Activated T-cell treated with anti-CD3 and anti-CD28 coated beads, Interleukin-2, amount 50 U/mL, for 4 hours (primary cell): ENCODE measurements around the gene CABP4. TPM values are rescaled to one million over a fixed set of nuclear protein-coding genes. Genes with fewer than 3 reads are reported as not detected.
A peak's percentile ranks its signal among the peaks of the same experiment; 100 is the strongest.

Experiments
- ATAC-seq, 2 donors: fragments of 200-7000 bp; cut with Tn5 transposase; one replicate each; pipeline ENCODE4 v1.10.0; 2021
- DNase-seq: peaks from one replicate; pipeline ENCODE4 v3.0.0-alpha.2; 2020
- H3K27me3 Mint-ChIP-seq: one replicate; pipeline ENCODE4 v1.8.0; 2021; ENCODE audit warnings: low read depth, mixed read lengths
- H3K36me3 Mint-ChIP-seq: one replicate; pipeline ENCODE4 v1.8.0; 2022; ENCODE audit warnings: mixed read lengths; ENCODE audit not compliant: insufficient read depth
- H3K4me1 Mint-ChIP-seq: one replicate; pipeline ENCODE4 v1.8.0; 2021; ENCODE audit warnings: low read depth, mixed read lengths
- H3K4me3 Mint-ChIP-seq: one replicate; pipeline ENCODE4 v1.8.0; 2021; ENCODE audit warnings: mild to moderate bottlenecking, moderate library complexity, mixed read lengths
- H3K9me3 Mint-ChIP-seq: one replicate; pipeline ENCODE4 v1.8.0; 2021; ENCODE audit warnings: mixed read lengths
- total RNA-seq, 3 donors: library from RNA; stranded (reverse); gene quantifications; one replicate each; pipeline ENCODE4 v1.2.1, GENCODE V29; 2021

The CABP4 gene
- 1 to 10 TPM in 2 of 3 donors, under 1 TPM in 1; 0.48 to 1.5 (median 1.1) TPM for total RNA-seq

- DNase-seq (no peak), ATAC-seq (no peak)
- Mint-ChIP-seq H3K4me1 (peaks cover 6% of the 10 kb centered on the region), H3K36me3 (no peaks in the 10 kb centered on the region), H3K27me3 (no peaks in the 10 kb centered on the region), H3K4me3 (no peak within 1 kb of the TSS), H3K9me3 (no peaks in the 10 kb centered on the region)
Observed at GRCh38 chr11:67455054-67455453, at the start of gene CABP4. TSS of gene CABP4 (plus strand) at chr11:67455354. CDS start at chr11:67455424, 70 bp downstream.

- peaks cover 78% of the 10 kb centered on the region for H3K4me1 Mint-ChIP-seq
- H3K27me3 Mint-ChIP-seq: no peaks in the 10 kb centered on the region
- peaks cover 5% of the 10 kb centered on the region for H3K36me3 Mint-ChIP-seq
- DNase-seq: no peak
- no peak for ATAC-seq
- no peaks in the 10 kb centered on the region for H3K9me3 Mint-ChIP-seq
- peak overlapping the region; percentile 88 for H3K4me3 Mint-ChIP-seq
Observed at GRCh38 chr11:67405688-67406339, 49.3 kb upstream of the CABP4 start.

GRCh38 chr11:67406420-67406968 lies 48.7 kb upstream of the CABP4 start:
- Mint-ChIP-seq H3K36me3 (peaks cover 5% of the 10 kb centered on the region), H3K4me3 (peak overlapping the region; percentile 88), H3K9me3 (no peaks in the 10 kb centered on the region), H3K27me3 (no peaks in the 10 kb centered on the region), H3K4me1 (peaks cover 82% of the 10 kb centered on the region)
- ATAC-seq: no peak
- no peak for DNase-seq

GRCh38 chr11:67406969-67407687 lies 48.0 kb upstream of the CABP4 start:
- no peaks in the 10 kb centered on the region for H3K27me3 Mint-ChIP-seq
- H3K9me3 Mint-ChIP-seq: no peaks in the 10 kb centered on the region
- ATAC-seq: peak; percentile 6
- peak overlapping the region; percentile 88 for H3K4me3 Mint-ChIP-seq
- H3K4me1 Mint-ChIP-seq: peaks cover 88% of the 10 kb centered on the region
- H3K36me3 Mint-ChIP-seq: peaks cover 5% of the 10 kb centered on the region
- DNase-seq: no peak

- H3K27me3 Mint-ChIP-seq: no peaks in the 10 kb centered on the region
- no peak for DNase-seq
- peaks cover 89% of the 10 kb centered on the region for H3K4me1 Mint-ChIP-seq
- no peaks in the 10 kb centered on the region for H3K9me3 Mint-ChIP-seq
- peak overlapping the region; percentile 88 for H3K4me3 Mint-ChIP-seq
- peaks cover 5% of the 10 kb centered on the region for H3K36me3 Mint-ChIP-seq
- no peak for ATAC-seq
Observed at GRCh38 chr11:67407688-67408163, 47.4 kb upstream of the CABP4 start.

- no peak for DNase-seq
- Mint-ChIP-seq H3K9me3 (no peaks in the 10 kb centered on the region), H3K4me3 (peak overlapping the region; percentile 88), H3K4me1 (peaks cover 90% of the 10 kb centered on the region), H3K27me3 (no peaks in the 10 kb centered on the region), H3K36me3 (peaks cover 5% of the 10 kb centered on the region)
- ATAC-seq: no peak
Observed at GRCh38 chr11:67408437-67409200, 46.5 kb upstream of the CABP4 start.

GRCh38 chr11:67409261-67409666 lies 45.9 kb upstream of the CABP4 start:
- H3K36me3 Mint-ChIP-seq: peaks cover 5% of the 10 kb centered on the region
- H3K27me3 Mint-ChIP-seq: no peaks in the 10 kb centered on the region
- peak; percentile 50 for ATAC-seq
- DNase-seq: peak; percentile 46
- peak overlapping the region; percentile 11 for H3K4me3 Mint-ChIP-seq
- no peaks in the 10 kb centered on the region for H3K9me3 Mint-ChIP-seq
- peaks cover 88% of the 10 kb centered on the region for H3K4me1 Mint-ChIP-seq

- Mint-ChIP-seq H3K9me3 (no peaks in the 10 kb centered on the region), H3K27me3 (no peaks in the 10 kb centered on the region), H3K36me3 (peaks cover 5% of the 10 kb centered on the region), H3K4me1 (peaks cover 83% of the 10 kb centered on the region), H3K4me3 (peak overlapping the region; percentile 67)
- no peak for DNase-seq
- ATAC-seq: no peak
Observed at GRCh38 chr11:67409781-67410368, 45.3 kb upstream of the CABP4 start.

GRCh38 chr11:67410369-67410831 lies 44.8 kb upstream of the CABP4 start:
- ATAC-seq: no peak
- peak overlapping the region; percentile 29 for H3K4me3 Mint-ChIP-seq
- H3K36me3 Mint-ChIP-seq: peaks cover 5% of the 10 kb centered on the region
- DNase-seq: no peak
- no peaks in the 10 kb centered on the region for H3K27me3 Mint-ChIP-seq
- H3K4me1 Mint-ChIP-seq: peaks cover 82% of the 10 kb centered on the region
- H3K9me3 Mint-ChIP-seq: no peaks in the 10 kb centered on the region

GRCh38 chr11:67410984-67411784 lies 44.0 kb upstream of the CABP4 start:
- DNase-seq (no peak), ATAC-seq (no peak)
- Mint-ChIP-seq H3K27me3 (no peaks in the 10 kb centered on the region), H3K36me3 (peaks cover 5% of the 10 kb centered on the region), H3K9me3 (no peaks in the 10 kb centered on the region), H3K4me3 (no peak overlapping the region), H3K4me1 (peaks cover 79% of the 10 kb centered on the region)

GRCh38 chr11:67411785-67412152 lies 43.4 kb upstream of the CABP4 start:
- Mint-ChIP-seq H3K9me3 (no peaks in the 10 kb centered on the region), H3K4me1 (peaks cover 79% of the 10 kb centered on the region), H3K4me3 (no peak overlapping the region), H3K36me3 (peaks cover 5% of the 10 kb centered on the region), H3K27me3 (no peaks in the 10 kb centered on the region)
- DNase-seq (no peak), ATAC-seq (peak; percentile 15)

GRCh38 chr11:67412495-67413179 lies 42.5 kb upstream of the CABP4 start:
- DNase-seq (no peak), ATAC-seq (no peak)
- H3K36me3 Mint-ChIP-seq: no peaks in the 10 kb centered on the region
- no peaks in the 10 kb centered on the region for H3K27me3 Mint-ChIP-seq
- H3K4me1 Mint-ChIP-seq: peaks cover 76% of the 10 kb centered on the region
- H3K4me3 Mint-ChIP-seq: no peak overlapping the region
- H3K9me3 Mint-ChIP-seq: no peaks in the 10 kb centered on the region
